ENCODE data around the gene MAS1. TPM values are rescaled to one million over a fixed set of nuclear protein-coding genes. Genes with fewer than 3 reads are reported as not detected.
"Not testable (repeated sequence)": the region's sequence is repeated elsewhere in the genome, so short reads cannot be mapped to it uniquely, and the experiment has no call there.

Gene MAS1
- total and polyA plus RNA-seq, 9 of the 15 experiments (the other 6 are each of a cell fraction or from before 2014, with no cell fraction given): not detected

DNA sequence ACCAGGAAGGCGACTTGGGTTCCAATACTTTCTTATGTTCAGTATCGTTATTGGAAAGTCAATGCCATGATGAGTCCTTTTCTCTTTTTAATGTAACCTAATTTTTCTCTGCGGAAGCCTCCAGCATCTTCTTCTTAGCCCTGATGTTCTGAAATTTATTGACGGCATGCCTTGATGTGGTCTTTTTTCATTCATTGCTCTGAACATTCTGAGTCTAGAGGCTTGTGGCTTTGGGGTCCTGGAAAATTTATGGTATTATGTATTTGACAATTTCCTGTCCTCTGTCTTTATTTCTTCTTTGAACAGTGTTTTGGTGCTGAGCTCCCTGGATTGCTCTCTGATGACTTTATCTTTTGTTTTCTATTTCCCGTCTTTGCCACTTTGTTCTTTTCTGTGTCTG lies 28.7 kb upstream of the MAS1 start (continued):
- no peak for TF ChIP-seq ARID4B (CRISPR knock-in tag; IDR thresholded peaks at IDR 0.05)
- no peak for TF ChIP-seq ZSCAN29 (IDR thresholded peaks at IDR 0.05)
- no peak for TF ChIP-seq XRCC5 (IDR thresholded peaks at IDR 0.05; ENCODE audit: low read depth, low read length)
- no peak for TF ChIP-seq STAT5B (CRISPR knock-in tag; IDR thresholded peaks at IDR 0.05)
- TF ChIP-seq EP400 (IDR thresholded peaks at IDR 0.05): no peak
- TF ChIP-seq E2F3 (CRISPR knock-in tag; IDR thresholded peaks at IDR 0.05): no peak
- no peak for TF ChIP-seq RBM17 (IDR thresholded peaks at IDR 0.05; ENCODE audit: borderline replicate concordance, low read depth, low read length)

DNA sequence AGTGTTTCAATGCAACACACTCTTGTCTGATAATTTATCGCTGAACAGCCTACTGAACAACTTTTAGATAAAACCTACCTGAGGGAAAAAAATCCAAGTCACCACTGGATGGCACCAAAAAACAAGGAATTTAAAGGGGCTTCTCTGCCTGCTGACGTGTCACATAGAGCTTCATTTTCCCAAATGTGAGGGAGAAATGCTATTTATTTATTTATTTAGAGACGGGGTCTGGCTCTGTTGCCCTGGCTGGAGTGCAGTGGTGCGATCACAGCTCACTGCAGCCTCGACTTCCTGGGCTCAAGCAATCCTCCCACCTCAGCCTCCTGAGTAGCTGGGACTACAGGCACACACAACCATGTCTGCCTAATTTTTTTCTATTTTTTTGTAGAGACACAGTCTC lies 27.4 kb upstream of the MAS1 start:
- in situ Hi-C loops (cut with MboI) (loop anchor here (10.0 kb wide), 1 partner anchor 591 kb away; no protein-coding TSS in a partner anchor), intact Hi-C loops (cut with micrococcal nuclease) (loop anchor here (1.0 to 10.0 kb wide), 6 partner anchors 78 to 671 kb away; no protein-coding TSS in a partner anchor)
- H3K27me3 ChIP-seq (ENCODE audit: control insufficient read depth in 2 of 2, insufficient read depth in 2 of 2, low read length in 2 of 2): peaks cover 18 to 32% of the 10 kb centered on the region in 2 experiments
- not testable (repeated sequence) for H3K4me2 ChIP-seq (ENCODE audit: insufficient read depth, low read length); BruUV-seq (replicated peaks); H3K27ac ChIP-seq (ENCODE audit: extremely low read depth, low read depth, low read length); H3K9me1 ChIP-seq (ENCODE audit: control insufficient read depth, insufficient read depth, low read length); H4K20me1 ChIP-seq (replicated peaks; ENCODE audit: control insufficient read depth, insufficient read depth, low read length); H3K9me3 ChIP-seq (replicated peaks; ENCODE audit: control insufficient read depth, insufficient read depth, low read depth, low read length); H3K4me1 ChIP-seq (replicated peaks in 1 of 2; ENCODE audit: control insufficient read depth in 2 of 2, insufficient read depth in 2 of 2, low read length in 2 of 2); H2AFZ ChIP-seq (ENCODE audit: low read depth, low read length); H3K36me3 ChIP-seq (ENCODE audit: control insufficient read depth, insufficient read depth, low read length); H3K4me3 ChIP-seq; H3K79me2 ChIP-seq (ENCODE audit: control insufficient read depth, insufficient read depth, low read length); H3K9ac ChIP-seq (ENCODE audit: insufficient read depth in 1 of 2, low read depth in 2 of 2, low read length in 2 of 2); TF ChIP-seq ATF1 (CRISPR knock-in tag; IDR thresholded peaks at IDR 0.05)
- ChIA-PET POLR2A (interaction anchor here (0.7 to 1.0 kb wide), 2 partner anchors 19 to 24 kb away, joined by 3 read pairs; no protein-coding TSS in a partner anchor), CTCF (ENCODE audit: low intra/inter-chr PET ratio) (interaction anchor here (0.7 to 1.8 kb wide), 7 partner anchors 75 to 593 kb away, joined by 3 to 19 read pairs (median 4); no protein-coding TSS in a partner anchor)
- peak; percentile 72 for FAIRE-seq
- ATAC-seq: peak; percentile 87
- 3% methylated on average over 5 of the region's 5 CpGs for WGBS (ENCODE audit: insufficient coverage, low coverage, missing lambda C conversion rate)
- peak; percentile 40 to 77 (median 62) for DNase-seq (ENCODE audit: extremely low read depth in 1 of 4, low spot score in 3 of 4)
- peak; percentile 26; the same call in 1 of the 2 replicates for TF ChIP-seq ZNF316 (IDR thresholded peaks at IDR 0.05)
- peak; percentile 84 for TF ChIP-seq ATF1 (tag; IDR thresholded peaks at IDR 0.05)
- peak; percentile 47; the same call in 1 of the 2 replicates for TF ChIP-seq BCOR (IDR thresholded peaks at IDR 0.05)
- TF ChIP-seq, protein P1, sequence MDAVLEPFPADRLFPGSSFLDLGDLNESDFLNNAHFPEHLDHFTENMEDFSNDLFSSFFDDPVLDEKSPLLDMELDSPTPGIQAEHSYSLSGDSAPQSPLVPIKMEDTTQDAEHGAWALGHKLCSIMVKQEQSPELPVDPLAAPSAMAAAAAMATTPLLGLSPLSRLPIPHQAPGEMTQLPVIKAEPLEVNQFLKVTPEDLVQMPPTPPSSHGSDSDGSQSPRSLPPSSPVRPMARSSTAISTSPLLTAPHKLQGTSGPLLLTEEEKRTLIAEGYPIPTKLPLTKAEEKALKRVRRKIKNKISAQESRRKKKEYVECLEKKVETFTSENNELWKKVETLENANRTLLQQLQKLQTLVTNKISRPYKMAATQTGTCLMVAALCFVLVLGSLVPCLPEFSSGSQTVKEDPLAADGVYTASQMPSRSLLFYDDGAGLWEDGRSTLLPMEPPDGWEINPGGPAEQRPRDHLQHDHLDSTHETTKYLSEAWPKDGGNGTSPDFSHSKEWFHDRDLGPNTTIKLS (IDR thresholded peaks at IDR 0.05; ENCODE audit: borderline replicate concordance, low read depth): peak; percentile 94
- peak; percentile 85 for TF ChIP-seq CREM (IDR thresholded peaks at IDR 0.05; ENCODE audit: low read depth)
- peak; percentile 43; the same call in 1 of the 2 replicates for TF ChIP-seq ATF7 (IDR thresholded peaks at IDR 0.05)
- TF ChIP-seq RAD21 (CRISPR knock-in tag; conservative IDR thresholded peaks at IDR 0.05 in 1 of 2, IDR thresholded peaks at IDR 0.05 in 1 of 2): peak; percentile 92 to 94
- 0 out of 4 replicates have a peak, but pooled peaks of 1 of the 2 experiments have one; percentile 7 for TF ChIP-seq MAZ (CRISPR knock-in tag; conservative IDR thresholded peaks at IDR 0.05 in 1 of 2, IDR thresholded peaks at IDR 0.05 in 1 of 2)

Measured in K562 (cell line).